A172 (cell line): ENCODE data around the gene PRKCA. TPM values are rescaled to one million over a fixed set of nuclear protein-coding genes. Genes with fewer than 3 reads are reported as not detected.
A peak's percentile ranks its signal among the peaks of the same experiment; 100 is the strongest.

Source experiments
- DNase-seq: peaks from one replicate; pipeline ENCODE4 v3.0.0-alpha.2; 2015; ENCODE audit warnings: low spot score
- total RNA-seq: library from RNA; depleted of rRNA; stranded (reverse); fragments of >200 nt; shearing (Covaris generic); gene quantifications from 2 replicates; pipeline ENCODE4 v1.2.3, GENCODE V29; 2014

Gene PRKCA
- total RNA-seq, 1 experiment from 2014 or later, result 21.6 TPM

- no peak for DNase-seq
Measured at GRCh38 chr17:66574123-66574522, 271.7 kb downstream of the PRKCA start.

GRCh38 chr17:66576473-66576872 lies 274.1 kb downstream of the PRKCA start:
- DNase-seq, result no peak

GRCh38 chr17:66577041-66577440 lies 274.6 kb downstream of the PRKCA start:
- DNase-seq, result no peak

- DNase-seq, result no peak
Measured at GRCh38 chr17:66578781-66579489, 276.5 kb downstream of the PRKCA start.

GRCh38 chr17:66579556-66579955 lies 277.1 kb downstream of the PRKCA start:
- DNase-seq, result no peak

DNA sequence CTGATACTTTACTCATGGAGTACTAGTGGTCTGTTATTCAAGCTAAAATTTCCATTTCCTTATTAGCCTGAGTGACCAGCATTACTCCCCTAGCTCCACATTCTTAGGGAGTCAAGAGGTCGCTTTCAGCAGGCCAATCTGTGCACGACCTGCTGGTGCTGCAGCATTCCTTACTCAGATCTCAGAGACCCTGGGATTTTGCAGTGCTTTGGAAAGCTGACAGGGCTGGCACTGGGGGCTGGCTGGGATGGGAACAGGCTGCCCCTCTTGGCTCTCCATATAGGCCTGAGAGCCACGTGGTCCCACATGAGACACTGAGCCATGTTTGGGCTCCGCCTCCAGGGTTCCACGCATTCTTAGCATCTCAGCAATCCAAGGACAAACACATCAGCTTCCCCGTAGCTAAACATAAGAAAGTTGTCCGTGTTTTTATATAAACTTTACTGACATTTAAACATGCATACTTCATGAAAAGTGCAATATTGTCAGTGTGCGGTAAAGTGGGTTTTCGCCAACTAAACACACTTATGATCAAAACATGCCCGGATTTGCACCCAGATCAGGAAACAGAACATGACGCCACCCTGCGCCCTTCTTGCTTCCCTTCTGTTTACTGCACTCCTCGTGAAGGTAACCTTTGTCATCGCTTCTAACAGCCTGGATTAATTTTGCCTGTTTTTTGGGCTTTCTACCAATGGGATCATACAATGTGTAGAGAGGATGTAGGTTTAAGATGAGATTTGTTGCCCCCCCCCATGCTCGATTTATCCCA lies 278.0 kb downstream of the PRKCA start:
- DNase-seq, result peak; percentile 45

DNA sequence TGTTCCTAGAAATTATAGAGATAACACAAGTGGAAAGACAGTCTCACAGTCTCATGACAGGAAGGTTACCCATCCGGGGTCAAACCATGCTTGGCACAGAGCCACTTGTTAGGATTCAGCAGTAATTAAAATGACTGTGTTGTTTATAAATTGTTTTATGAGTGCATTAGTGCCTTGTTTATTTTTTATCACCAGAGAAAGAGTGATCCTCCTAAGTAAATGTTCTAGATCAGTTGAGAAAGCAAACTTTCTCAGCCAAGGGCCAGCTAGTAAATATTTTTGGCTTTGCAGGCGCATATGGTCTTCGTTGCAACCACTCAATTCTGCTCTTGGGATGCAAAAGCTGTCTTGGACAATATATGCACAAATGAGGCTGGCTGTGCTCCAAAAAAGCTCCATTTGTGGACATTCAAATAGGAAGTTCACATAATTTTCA lies 278.6 kb downstream of the PRKCA start:
- no peak for DNase-seq

GRCh38 chr17:66582373-66583111 lies 280.1 kb downstream of the PRKCA start:
- DNase-seq, result no peak

GRCh38 chr17:66583112-66583748 lies 280.8 kb downstream of the PRKCA start:
- DNase-seq, result no peak

DNA sequence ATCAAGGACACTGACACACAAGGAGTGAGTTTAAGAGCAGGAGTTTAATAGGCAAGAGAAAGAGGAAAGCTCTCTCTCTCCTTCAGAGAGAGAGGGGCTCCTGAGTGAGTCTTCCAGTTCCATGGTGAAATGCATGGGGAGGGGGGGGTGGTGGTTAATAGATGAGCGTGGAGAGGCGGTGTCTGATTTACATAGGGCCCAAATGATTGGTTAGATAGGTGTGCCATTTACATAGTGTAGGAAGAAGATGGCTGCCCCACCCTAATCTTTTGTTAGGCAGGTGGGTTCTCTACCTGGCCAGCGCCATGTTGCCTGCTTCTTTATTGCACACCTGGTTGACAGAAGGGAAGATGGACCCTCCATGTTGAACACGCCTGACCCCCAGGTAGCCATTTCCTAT lies 282.5 kb downstream of the PRKCA start:
- DNase-seq, result no peak

- no peak for DNase-seq
Measured at GRCh38 chr17:66585472-66585871, 283.1 kb downstream of the PRKCA start.

DNA sequence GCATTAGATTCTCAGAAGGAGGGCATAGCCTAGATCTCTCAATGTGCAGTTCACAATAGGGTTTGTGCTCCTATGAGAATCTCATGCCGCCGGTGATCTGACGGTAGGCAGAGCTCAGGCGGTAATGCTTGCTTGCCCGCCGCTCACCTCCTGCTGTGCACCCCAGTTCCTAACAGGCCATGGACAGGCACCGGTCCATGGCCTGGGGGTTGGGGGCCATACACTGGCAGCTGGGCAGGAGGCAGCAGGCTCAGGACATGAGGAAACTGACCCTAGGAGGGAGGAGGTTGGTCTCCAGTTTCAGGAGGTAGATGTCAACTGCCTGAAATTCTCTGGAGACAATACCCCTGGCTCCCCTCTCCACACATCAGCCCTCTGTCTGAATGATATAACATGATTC lies 287.5 kb downstream of the PRKCA start:
- DNase-seq, result no peak

GRCh38 chr17:66593116-66593515 lies 290.7 kb downstream of the PRKCA start:
- no peak for DNase-seq

- no peak for DNase-seq
Measured at GRCh38 chr17:66595893-66596292, 293.5 kb downstream of the PRKCA start.

- DNase-seq, result no peak
Measured at GRCh38 chr17:66602659-66603384, 300.4 kb downstream of the PRKCA start.

- DNase-seq, result no peak
Measured at GRCh38 chr17:66604376-66604775, 302.0 kb downstream of the PRKCA start.

- DNase-seq, result no peak
Measured at GRCh38 chr17:66605541-66605940, 303.1 kb downstream of the PRKCA start.

GRCh38 chr17:66610361-66611133 lies 308.1 kb downstream of the PRKCA start:
- peak; percentile 13 for DNase-seq

GRCh38 chr17:66611397-66611796 lies 309.0 kb downstream of the PRKCA start:
- DNase-seq, result no peak

GRCh38 chr17:66612993-66613392 lies 310.6 kb downstream of the PRKCA start:
- DNase-seq, result no peak

- DNase-seq, result no peak
Measured at GRCh38 chr17:66614469-66614868, 312.1 kb downstream of the PRKCA start.
